Measurements from ENCODE around the gene GSK3A.

The GSK3A gene

DNA sequence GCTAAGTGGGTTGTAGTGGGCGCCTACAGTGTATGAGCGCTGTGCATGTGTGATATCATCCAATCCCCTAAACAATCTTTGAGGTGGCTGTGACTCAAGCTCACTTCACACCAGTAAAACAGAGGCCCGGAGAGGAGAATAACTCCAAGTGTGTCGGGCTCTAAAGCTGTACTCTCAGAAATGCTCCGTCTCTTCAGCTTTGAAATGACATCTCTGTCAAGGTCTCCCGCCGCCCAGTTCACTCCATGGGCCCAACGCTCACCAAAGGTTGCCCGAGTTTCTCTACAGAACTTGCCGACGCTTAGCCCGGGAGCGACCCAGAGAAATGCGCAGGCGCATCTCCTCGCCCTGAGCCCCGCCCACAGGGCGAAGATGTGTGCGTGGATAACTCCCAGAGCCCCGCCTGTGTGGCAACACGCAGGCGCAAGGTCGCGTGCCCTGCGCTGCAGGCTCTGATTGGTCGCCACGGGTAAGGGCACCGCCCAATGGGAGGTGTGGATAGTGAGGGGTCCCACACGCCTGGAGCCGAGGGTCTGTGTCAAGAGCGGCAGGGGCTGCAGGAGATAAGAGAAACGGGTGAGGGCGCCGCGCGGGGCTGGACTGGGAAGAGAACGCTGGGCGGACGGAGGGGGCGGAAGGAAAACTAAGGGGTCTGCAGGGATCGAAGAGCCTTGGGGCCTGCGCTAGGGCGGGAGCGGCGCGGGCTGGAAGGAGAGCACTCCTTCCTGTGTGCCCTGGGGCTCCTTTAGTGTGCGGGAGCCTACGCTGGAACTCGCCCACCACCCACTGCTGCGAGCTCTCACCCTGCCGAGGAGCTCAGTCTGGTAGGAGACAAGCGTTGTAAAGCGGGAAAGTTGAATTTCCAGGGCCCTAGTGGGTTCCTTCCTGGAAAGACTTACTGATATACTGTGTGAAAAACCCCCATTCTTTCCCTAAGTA, 22.3 kb downstream of the GSK3A start, which contains the start of gene ZNF526:
Gene ZNF526 (plus strand): TSS at position 501 of the 939 bp plus-strand sequence. CDS start 4,092 bp downstream, outside the sequence.
- peak; percentile 95 for DNase-seq

DNA sequence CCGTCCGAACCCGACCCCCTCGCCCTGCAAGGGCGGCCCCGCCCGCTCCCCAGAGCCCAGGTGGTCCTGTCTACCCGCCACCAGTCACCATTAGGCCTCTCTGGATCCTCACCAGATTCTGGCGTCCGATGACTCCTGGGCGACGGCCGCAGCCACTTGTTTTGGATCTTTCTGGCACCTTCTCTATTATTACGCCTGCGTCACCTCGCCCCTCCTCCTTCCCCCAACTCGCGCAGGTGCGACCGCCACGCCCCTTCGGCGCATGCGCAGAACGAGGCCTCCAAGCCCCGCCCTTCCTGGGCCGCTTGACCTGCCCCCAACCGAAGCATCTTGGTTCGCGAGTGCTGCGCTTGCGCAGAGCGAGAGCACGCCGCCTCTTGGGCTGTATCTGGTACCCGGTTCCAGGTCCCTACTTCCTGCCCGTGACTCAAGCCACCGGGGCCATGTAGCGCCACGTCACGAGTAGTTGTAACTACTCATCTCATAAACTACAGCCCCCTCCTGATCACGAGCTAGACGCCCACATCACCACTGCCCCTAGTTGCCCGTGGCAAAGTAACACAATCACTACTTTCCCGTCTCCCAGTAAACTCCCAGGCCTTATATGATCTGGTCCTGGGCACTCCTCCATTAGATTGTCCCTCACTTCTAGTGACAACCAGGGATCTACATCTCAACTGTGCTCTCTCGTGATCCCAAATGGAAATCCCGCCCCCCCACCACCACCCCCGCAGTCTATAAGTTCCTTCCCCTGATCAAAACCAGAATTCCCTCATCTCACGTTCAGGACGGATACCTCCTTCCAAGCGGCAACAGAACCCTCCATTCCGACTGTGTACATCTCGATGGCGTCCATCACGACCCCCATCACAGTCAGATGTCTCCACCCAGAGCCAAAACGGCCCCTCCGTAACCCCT, 24.6 kb downstream of the GSK3A start, which contains the start of gene DEDD2:
Gene DEDD2 (minus strand): TSS at position 158 of the 918 bp plus-strand sequence. CDS start 670 bp downstream, outside the sequence.
- peak; percentile 97 for DNase-seq

DNA sequence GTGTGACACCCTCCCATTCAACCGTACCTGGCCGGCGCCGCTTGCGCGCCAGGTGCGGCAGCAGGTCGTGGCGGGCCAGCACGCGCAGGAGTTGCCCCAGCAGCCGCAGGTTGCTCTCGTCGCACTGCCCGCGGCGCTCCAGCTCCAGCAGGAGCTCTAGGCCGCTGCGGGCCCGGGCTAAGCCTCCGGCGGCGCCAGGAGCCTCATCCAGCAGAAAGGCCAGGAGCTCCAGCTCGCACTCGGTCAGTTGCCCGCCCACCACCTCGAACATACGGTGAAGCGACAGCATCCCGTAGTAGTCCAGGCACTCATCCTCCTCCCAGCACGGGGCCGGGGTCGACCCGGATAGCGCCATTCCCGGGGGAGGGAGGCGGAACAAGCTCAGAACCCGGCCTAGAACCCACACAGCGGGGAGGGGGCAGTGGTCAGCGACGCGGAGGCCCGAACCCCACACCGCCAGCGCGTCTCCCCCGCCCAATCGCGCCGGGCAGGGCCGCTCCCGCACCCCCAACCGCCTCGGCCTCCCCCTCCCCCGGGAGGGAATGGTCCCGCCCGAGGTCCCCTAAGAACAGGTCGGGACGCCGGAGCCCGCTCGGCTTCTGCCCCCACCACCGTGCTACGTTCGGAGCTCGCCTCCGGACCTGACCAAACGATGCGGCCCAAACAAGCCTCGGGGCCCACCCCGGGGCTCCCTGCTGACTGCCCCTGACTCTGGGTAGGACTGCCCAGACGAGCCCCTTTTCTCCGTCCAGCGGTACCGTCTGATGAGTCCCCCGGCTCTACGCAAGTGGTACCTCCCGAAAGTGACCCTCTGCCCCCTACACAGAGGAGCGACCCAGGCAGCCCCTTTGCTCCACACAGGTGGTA, 25.5 kb downstream of the GSK3A start:
- DNase-seq = peak; percentile 49

DNA sequence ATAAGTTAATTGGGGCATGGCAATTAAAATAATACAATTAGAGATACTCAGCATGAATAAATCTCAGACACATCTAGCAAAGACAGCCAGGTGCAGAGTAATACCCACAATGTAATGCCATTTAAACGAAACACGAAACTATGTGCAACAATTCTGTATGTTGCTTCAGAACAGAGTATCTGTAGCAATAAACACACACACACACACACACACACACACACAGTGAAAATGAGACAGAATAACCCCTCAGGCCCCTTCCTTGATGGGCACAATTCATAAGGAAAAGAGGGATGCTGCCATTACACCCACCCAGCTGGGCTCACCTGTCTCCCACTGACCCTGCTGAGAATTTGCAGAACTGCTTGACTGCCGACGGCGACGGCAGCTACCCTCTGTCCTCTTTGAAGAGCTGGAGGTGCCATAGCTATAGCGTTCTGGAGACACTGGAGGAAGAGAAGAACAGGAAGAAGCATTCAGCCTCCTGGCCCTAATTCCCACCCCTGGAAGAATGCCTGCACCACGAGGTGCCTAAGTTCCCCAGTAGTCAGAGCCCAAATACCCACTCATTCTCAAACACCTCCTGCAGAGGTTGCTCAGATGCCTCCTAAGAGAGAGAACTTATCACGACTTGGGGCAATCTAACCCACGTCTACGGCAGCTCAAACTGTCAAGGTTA, 27.5 kb downstream of the GSK3A start:
- no peak for DNase-seq

DNA sequence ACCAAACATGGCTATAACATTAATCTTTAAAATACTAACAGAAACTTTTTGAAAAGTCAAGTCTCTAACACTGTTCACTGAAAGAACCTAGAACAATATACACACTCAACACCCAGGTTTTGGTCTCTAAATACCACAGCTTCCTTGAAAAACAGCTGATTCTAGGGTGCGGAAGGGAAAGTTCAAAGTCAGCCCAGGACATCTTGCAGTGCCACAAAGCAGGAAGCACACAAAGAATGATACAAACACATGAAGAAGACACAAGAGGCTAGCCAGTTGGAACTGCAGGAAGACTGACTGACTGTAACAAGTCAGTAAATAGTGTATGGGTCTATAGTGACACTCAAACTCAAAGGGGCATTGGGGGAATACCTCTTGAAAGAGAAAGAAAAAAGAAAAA, 29.5 kb downstream of the GSK3A start:
- DNase-seq = no peak

DNA sequence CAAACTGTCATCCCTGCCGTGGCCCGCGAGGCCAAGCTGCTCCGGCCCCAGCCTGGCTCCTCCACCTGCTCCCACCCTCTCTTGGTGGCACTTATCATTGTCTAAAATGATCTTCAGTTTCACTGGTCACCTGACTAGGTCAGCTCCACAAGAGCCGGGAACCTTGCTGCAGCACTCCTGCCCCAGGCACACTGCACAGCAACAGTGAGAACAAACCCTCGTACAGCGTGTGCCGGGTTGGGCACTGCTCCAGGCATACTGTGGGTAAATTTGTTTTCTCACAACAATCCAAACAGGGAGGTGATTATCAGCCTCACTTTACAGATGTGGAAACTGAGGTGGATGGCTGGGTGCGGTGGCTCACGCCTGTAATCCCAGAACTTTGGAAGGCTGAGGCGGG, 33.8 kb downstream of the GSK3A start:
- no peak for DNase-seq

DNA sequence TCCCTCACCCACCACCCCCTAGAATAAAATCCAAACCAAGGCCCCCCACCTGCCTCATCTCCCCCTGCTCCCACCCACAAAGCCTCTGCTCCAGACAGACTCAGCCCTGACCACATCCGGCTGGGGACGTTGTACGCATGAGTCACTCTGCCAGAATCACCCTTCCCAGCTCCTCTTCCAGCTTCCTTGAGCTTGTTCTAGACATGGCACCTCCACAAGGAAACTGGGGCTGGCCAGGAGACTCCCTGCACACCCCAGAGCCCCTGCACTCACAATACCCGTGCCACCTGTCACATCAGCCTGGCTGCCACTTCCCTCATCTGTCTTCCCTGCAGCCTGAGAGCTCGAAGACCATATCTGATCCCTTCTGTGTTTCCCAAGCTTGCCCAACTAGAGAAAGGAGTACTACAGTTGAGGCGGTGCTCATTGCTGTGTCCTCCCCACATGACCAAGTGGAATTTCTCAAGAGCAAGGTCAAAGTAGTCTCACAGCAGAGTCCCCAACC, 34.6 kb downstream of the GSK3A start:
- peak; percentile 29 for DNase-seq

DNA sequence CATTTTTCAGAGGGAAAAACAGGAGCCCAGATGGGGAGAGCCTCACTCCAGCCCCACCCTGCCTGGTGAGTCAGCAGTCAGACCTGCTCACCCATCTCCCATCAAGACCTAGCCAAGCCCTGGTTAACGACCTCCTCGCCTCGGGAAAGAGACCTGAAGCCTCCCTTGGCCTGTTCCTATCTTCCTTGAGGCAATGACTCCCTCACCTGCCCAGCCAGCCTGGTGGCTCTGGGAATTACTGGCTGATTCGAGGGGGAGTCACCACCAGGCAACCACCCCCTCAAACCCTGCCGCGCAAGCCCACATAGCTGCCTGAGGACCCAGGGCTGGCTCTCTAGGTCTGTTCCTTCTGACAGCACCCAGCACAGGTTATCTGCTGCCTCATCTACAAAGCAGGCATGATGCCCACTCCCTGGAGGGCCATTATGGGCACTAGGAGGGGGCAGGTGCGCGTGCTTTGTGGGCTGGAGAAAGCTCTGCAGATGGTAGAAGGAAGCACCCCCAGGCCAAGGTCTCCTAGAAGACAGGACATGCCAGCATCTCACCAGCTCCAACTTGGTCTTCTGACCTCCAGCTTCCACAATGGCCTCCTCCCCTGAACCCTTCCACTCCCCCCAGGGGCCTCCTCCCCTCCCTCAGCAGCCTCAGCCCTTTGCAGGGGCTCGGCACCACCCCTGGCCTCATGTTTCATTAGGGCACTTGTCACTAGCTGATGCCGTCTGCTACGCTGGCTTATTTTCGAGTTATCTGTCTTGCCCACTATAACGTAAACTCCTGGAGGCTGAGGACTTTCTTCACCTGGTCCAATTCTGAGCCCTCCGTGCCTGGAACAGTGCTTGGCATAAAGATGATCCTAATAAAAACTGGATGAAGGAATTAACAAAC, 35.3 kb downstream of the GSK3A start:
- DNase-seq = peak; percentile 22

DNA sequence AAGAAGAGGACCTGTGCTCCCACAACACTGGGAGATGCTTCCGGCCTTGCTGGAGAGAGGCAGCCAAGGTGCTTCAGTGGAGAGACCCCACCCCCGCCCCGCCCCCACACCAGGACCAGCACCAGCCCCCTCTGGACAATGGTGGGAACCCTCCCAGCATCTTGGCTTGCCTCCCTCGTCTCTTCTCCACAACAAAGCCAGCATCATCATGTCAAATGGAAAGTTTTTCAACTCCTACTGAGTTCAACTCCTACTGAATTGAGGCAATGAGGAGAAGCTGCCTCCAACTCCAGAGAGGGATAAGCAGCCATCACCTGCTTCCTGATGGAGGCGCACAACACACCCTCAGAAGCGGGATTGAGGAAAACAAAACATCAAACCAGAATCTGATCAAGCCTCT, 37.7 kb downstream of the GSK3A start:
- DNase-seq = no peak

DNA sequence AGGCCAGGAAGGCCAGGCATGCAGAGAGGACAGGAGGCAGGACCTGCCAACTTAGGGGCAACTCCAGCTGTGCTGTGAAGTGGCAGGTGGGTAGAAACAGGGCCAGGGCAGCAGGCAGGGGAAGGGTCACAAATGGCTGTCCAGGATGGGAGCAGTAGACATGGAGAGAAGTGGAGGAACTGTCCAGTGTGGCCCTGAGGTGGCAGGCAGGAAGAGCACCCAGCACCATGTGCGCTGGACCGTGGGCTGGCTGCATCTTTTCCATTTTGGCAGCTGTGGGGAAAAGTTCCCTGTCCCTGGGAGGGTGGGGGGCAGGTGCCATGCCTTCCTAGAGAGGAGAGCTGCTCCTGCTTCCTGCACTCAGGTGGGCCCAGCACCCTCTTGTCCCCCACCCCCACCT, 38.7 kb downstream of the GSK3A start:
- DNase-seq = no peak

DNA sequence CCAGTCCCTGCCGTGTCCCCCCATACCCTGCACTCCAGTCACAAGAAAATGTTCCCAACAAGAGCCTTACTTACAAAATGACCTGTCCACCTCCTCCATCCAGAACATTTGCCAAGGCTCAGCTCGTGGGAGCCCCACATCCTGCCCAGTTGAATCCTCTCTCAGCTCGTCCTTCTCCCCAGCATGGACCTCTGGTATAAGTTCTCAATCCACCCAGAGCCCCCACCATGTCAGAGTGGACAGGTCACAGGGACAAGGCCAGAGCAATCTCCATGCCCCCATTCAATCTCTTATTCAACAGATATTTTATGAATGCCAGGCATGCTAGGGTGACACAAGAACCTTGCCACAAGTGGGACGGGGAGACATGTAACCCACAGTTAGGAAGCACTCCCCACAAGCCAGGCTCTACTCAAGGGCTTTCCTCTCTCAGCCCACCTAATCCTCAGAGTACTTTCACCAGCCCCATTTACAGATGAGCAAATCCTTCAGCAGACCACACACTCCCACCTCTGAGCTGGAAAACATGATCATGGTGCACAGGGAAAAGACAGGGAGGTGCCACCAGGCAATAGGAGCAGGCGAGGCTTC, 40.0 kb downstream of the GSK3A start:
- no peak for DNase-seq

DNA sequence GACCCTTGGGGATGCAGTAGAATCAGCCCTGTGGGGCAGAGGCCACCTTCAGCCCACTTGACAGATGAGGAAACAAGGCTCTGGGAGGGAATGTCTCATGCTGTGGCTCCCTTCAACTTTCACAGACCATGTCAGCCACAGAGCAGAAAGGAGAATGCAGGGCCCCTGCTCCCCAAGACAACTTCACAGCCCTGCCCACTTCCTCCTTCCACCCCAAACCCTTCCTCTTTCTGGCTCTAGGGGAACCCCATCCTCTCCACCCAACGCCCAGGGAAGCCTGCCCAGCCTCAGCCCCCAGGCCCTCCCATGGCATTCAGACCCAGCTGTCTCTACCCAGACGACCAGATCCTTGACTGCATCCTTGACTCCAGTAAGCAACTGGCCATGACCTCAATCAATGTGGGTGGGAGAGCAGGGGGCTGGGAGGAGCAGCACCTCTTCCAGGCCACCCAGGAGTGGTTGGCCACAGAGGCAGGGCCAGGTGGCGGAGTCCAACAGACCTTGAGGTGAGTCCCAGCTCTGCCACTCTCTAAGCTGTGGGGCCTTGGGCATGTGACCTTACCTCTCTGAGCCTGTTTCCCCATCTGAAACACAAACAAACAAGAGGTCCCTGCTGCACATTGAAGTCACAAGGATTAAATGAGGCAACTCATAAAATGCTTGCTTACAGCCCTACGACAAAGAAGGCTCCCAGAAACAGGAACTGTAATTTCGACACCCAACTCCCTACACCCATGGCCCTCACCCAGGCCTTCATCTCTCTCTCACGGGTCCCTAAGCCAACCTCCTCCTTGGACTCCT, 40.7 kb downstream of the GSK3A start:
- no peak for DNase-seq

DNA sequence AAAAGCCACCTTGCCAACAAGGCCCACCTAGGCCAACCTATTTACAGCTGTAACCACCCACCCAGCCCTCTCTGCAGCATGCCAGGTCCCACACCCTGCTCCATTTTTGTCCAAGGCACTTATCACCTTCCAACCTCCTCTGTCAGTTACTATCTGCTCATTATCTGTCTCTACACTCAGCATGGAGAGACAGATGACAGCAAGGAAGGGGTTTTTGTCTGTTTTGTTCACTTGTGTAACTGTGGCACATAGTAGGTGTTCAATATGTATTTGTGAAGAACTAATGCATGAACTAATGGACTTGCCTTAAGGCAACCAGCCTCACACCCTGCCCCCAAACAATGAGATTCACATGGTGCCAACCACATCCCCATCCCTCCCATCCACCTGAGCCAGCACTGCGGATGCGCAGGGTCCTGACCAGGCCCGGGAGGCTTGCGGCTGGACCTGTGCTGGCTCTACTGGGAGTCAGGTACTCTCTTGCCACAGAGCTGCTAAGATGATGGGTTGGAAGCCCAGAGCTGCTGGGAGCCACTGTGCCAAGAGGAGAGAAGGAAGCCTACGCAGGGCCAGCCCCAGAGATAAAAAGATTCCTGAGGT, 42.2 kb downstream of the GSK3A start:
- no peak for DNase-seq

DNA sequence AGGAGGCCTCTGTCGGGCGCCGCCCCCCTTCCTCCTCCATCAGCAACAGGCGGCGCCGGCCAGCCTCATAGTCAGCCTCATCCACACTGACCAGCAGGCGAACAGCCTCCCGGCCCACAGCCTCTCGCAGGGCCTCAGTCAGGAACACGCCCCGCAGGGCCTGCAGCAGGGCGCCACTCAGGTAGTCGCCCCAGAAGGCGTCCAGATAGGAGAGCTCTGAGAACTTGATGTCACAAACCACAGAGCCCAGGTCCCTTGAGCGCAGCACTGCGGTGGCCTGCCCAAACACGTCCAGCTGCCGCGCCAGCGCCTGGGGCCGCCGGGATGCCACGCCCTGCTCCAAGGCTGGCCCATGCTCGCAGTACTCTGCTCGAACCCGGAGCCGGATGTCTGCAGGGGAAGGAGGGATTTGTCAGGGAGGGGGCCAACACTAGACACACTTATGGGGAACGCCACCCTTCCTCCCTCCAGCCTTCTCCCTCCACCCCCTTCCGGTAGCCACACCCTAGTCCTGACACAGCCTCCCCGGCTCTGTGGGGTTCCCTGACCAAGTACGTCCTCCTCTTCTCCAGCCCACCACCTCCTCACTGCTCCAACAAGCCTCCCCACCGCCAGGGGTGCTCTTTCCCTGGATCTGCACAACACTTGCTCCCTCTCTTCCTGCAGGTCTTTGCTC, 42.8 kb downstream of the GSK3A start:
- no peak for DNase-seq

DNA sequence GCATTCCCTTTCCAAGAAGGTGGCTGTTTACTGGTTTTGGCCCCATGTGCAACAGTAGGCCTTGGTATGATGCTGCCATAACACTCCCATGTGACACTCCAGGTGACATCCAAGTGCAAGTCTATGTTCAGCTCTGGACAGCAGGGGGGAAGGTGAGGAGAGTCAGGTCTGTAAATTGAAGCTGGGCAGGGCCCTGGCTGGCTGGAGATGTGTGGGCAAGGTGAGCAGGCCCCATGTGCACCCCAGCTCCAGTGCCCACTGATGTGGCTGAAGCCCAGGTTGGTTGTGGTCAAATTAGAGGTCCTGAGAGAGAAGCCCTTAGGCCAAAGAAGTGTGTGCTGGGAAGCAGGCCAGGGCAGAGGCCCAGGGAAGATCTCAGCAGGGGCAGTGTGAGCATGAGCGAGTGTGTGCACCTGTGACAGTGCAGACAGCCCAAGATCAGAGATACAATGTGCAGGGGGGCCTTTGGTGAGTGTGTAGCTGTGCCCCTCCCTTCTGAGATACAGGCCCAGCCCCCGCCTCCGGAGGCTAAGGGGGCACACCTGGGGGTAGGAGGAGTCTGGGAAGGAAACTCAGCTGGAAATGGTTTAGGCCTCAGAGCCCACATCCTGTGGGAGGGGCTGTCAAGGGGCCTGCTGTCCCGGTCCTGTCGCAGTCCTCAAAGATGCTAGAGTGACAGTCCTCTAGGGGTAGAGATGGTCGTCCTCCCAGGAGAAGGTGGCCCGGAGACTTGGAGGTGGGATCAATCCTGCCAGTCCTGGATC, 43.5 kb downstream of the GSK3A start:
- no peak for DNase-seq

DNA sequence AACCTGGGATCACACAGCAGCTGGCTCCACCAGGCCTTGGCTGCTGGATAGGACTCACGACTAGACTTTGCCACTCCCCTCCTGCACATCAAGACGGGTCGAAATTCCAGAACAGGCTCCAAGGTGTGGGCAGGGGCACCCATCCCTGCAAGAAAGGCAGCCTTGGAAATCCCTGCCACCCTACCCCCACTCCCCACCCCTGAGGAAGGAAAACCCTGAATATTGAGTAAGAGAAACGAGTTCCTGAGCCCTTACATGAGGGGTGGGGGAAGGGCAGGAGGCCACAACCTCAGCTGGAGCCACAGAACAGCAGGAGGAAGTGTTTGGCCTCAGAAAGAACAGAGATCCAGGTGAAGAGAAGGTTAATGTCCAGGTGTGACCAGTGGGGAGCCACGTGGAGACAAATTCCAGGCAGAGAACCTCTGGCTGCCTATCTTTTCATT, 45.0 kb downstream of the GSK3A start:
- no peak for DNase-seq

Measured in T1000 (cell line).